ENCODE data around the gene ZNF586.
A peak's percentile ranks its signal among the peaks of the same experiment; 100 is the strongest.
"Not testable (repeated sequence)": the region's sequence is repeated elsewhere in the genome, so short reads cannot be mapped to it uniquely, and the experiment has no call there.

Gene ZNF586

DNA sequence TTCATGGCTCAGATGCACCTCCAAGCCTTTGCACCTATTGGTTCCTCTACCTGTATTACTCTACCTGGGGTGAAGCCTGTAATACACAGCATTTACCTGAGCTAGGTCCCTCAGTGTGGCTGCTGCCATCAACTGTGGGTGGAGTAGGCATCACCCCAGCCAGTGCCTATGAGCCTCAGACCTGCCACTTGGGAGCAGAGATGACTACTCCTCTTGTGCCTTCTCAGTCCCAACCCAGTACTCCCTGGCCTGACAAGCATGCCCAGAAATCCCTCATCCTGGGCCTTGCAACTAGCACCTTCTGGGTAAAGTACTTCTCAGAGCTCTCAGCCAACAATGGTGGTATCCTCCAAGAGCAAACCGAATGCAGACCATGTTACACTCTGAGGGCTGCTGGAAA is 27.1 kb downstream of the ZNF586 start:
- not testable (repeated sequence) for DNase-seq

DNA sequence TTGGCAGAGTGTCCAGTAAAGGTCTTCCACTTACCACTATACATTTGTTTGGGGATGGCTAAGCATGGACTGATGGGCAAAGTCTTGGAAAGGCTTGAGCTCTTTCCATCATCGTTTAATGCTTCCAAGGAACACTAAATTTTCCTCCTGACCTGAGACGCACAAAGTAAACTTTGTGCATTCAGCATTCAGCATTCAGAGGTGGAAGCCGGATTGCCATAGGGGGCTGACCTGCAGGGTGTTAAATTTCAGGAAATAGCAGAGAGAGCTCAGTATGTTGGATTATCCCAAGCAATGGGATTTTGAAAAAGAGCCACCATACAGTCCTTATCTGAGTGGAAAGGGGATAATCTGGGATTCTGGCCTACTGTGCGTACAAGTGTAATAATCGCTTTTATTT is 31.2 kb downstream of the ZNF586 start:
- DNase-seq = no peak

DNA sequence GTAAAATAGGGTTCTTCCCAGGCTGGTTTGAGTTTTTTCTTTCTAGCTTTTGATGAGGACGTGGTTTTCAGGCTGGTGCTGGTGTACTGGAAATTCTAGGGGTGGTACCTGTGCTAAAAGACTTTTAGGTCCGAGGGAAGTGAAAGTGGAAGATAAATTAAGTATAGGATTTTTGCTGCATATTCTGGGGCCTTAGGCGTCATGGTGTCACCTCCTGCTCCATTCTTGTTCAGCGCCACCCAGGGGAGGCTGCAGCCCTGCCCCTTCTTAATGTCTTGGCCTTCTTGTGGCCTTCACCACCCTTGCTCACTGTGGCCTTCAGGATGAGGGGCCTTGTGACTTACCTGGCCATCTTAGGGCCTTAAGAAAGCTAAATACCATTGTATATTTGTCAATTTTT is 32.8 kb downstream of the ZNF586 start:
- DNase-seq = no peak

DNA sequence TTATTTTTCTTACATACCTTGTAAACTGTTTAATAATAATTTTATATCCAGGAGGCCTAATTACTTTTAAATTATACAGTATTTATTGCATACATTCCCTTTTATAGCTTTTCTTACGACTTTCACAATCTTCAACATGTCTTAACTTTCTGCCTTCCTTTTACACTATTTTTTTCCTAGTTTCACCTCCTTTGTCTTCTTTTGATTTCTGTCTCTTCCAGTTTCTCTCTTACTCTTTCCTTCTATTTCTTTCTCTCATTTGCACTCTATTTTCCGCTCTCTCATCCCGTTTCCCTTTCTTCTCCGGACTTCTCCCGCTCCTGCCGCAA is 33.8 kb downstream of the ZNF586 start:
- no peak for DNase-seq

DNA sequence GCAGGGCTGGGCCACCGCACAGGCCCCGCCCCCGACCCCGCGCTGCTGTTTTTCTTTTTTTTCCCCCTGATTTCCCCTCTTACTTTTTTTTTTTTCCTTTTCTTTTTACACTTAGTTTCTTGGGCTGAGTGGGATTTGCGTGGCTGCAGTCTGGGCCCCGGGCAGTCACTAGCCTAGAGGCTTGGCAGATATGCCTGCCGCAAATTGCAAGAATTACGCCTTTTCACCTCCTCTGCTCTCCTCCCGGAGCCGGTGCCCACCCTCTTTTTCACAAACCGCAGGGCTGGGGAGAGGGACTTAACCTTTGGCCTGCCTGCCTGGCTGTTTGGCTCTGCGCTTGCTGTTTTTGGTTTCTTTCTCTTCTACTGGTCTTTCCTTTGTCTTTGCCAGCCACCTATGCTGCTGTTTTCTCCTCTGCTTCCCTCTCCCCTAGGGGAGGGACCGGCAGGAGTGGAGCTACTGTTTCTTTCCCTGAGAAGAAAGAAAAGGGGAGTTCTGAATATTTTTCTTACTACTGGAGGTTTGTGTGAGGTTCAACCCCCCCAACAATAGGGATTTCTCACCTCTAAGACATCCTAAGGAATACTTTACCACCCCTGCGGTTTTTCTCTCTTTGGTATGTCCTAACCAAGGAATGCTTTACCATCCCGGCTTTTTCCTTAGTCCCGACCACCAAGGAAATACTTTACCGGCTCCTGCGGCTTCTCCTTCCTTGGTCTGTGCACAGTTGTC is 34.3 kb downstream of the ZNF586 start:
- DNase-seq = peak in 1 of 2 donors; percentile 18

- DNase-seq = peak in 1 of 2 donors; percentile 13
Measured at GRCh38 chr19:57807541-57807940, 38.1 kb downstream of the ZNF586 start.

- not testable (repeated sequence) for DNase-seq
Measured at GRCh38 chr19:57810410-57811295, 41.2 kb downstream of the ZNF586 start.

DNA sequence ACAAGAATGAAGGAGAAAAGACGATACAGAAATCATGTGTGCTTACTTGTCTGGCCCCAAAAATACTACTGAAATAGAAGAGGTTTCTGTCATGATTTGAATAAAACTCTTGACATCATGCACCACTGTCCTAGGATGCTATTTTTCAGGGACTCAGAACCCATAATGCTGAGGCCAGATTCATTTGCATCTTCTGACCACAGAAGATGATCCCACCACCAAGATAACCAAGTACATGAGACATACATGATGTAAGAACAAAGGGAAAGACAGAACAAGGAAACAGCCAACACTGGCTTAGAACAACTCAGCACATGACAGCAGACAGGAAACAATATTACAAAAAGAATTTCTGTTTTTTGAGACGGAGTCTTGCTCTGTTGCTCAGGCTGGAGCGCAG is 42.8 kb downstream of the ZNF586 start:
- peak; percentile 27 to 52 for DNase-seq

DNA sequence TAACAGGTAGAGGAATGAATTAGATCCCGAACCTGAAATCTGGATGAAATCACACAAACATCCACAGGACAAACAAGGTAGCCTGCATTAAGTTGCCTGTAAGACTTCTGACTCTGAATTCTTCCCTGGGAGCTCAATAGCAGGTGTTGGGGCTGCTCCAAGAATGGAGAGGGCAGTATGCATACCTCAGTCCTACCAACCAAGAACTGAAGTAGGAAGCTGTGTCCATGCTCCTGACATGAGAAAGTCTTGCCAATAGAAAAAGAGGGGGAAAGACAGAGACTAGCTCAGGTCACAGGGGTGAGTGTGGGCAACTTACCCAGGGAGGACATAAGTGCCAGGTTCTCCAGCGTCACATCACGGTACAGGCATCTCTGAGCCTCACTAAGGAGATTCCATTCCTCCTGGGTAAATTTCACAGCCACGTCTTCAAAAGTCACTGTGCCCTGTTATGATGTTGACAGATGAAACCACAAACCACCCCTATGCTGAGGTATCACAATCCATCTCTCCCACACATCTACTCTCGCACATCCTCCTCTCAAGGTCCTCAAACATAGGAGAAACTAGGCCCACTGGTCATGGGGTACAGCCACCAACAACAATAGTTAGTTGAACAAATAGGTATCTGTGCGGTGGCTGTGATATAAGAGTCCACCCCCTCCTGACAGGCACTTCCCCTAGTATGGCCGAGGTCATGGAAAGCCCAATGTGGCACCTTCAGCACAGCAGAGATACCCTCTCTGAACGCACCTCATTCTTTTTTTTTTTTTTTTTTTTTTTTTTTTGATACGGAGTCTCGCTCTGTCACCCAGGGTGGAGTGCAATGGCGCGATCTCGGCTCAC is 43.7 kb downstream of the ZNF586 start:
- not testable (repeated sequence) for DNase-seq

DNA sequence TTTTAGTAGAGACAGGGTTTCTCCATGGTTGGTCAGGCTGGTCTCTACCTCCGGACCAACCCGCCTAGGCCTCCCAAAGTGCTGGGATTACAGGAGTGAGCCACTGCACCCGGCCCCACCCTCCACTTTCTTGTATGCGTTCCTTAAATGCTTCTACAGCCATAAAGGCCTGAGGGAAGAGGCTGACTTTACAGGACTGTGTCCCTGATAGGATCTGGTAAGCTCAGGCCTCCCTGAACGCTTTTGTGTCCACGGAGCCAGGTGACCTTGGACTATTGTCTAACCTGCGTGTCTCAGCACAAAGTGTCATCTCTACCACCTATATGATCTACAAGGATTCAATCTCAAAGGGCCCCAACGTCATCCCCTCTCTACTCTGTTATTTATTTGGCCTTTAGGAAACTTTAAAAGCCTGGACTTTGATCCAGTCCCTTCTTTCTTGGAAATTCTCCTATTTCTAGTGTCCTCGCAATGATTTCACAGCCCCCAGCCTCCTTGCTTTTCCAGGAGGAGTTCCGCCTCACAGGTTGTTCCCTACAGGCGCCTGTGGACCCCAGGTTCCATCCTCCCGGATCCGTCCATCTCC is 44.5 kb downstream of the ZNF586 start:
- no peak for DNase-seq

GRCh38 chr19:57814505-57815246 is 45.2 kb downstream of the ZNF586 start, which contains the start of gene ZNF552:
ZNF552 (minus strand) TSS chr19:57814913; CDS start chr19:57814743, 170 bp downstream.
- DNase-seq = peak; percentile 93

- DNase-seq = no peak
Measured at GRCh38 chr19:57815247-57816075, 46.0 kb downstream of the ZNF586 start.

DNA sequence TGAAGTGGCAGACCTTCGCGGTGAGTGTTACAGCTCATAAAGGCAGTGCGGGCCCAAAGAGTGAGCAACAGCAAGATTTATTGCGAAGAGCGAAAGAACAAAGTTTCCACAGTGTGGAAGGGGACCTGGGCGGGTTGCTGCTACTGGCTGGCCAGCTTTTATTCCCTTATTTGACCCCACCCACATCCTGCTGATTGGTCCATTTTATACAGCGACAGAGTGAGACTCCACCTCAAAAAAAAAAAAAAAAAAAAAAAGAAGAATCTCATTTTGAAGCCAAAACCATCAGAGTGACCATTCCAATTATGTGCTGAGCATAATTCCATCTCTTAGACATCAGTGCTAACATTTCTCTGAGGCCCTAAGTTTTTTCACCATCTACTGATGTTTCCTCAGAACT is 47.2 kb downstream of the ZNF586 start:
- DNase-seq = peak in 1 of 2 donors; percentile 20

GRCh38 chr19:57817976-57818375 is 48.5 kb downstream of the ZNF586 start:
- no peak for DNase-seq

GRCh38 chr19:57818378-57818777 is 48.9 kb downstream of the ZNF586 start:
- no peak for DNase-seq

DNA sequence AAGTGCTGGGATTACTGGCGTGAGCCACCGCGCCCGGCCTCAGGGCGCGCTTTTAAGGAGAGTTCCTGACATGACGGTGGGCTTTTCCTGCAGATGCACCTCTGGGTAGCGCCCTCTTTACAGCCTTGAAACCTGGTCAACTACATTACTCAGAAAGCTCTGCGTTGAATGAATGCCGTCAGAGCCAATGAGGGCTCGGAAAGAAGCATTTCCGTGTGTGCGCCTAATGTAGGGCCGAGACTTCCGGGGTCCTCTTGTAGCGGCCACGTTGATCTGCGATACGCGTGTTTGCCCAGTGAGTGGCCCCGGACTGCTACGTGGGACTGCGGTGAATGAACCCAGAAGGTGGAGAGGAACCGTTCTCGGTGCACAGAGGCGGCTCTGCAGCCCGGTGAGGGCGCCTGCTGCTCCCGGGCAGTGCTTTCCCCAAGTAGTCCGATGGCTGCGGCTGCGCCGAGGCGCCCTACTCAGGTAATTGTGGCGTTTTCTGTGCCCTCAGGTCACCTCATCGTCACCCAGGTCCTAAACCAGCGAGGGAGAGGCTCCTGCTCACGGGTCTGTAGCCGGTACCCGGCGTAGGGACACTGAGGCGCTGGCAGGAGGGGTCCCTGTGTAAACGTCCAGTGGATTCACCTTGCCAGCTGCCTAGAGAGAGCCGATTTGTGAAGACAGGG is 50.1 kb downstream of the ZNF586 start:
- peak; percentile 88 to 93 for DNase-seq

DNA sequence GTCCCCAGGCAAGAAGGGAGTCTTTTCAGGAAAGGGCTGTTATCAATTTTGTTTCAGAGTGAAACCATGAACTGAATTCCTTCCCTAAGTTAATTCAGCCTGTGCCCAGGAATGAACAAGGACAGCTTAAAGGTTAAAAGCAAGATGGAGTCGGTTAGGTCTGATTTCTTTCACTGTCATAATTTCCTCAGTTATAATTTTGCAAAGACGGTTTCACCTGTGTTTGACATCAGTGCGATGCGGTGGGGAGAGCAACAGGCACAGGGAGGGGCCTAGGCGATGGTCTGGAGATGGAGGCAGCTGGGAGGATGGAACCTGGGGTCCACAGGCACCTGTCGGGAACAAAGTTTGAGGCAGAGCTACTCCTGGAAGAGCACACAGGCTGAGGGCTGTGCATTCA is 51.1 kb downstream of the ZNF586 start:
- no peak for DNase-seq

- DNase-seq = not testable (repeated sequence)
Measured at GRCh38 chr19:57821095-57821494, 51.6 kb downstream of the ZNF586 start.

DNA sequence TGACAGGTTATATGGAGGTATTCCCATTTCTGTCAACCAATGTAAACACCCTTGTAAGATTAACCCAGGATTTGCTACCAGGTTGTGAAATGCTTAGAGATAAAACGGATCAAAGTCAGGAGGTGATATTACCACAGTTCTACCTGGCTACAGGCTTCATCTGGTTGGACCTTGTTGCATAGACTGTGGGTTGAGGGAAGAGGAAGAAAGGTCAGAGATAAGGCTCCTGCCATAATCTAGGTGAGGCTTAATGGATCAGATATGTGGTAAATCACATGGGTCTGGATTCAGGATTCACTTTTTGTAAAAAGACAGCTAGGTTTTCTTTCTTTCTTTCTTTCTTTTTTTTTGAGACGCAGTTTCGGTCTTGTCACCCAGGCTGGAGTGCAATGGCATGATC is 52.0 kb downstream of the ZNF586 start:
- DNase-seq = not testable (repeated sequence)

- DNase-seq = not testable (repeated sequence)
Measured at GRCh38 chr19:57823155-57823554, 53.7 kb downstream of the ZNF586 start.
